B cell (primary cell): Measurements from ENCODE around the gene CELF4. TPM values are rescaled to one million over a fixed set of nuclear protein-coding genes. Genes with fewer than 3 reads are reported as not detected.

Experiments
- ATAC-seq: fragments of 200-7000 bp; cut with Tn5 transposase; one replicate; pipeline ENCODE4 v1.10.0; 2021; ENCODE audit warnings: low read depth, mild to moderate bottlenecking, moderate number of reproducible peaks, moderate library complexity
- CTCF ChIA-PET: fragments of 350-600 bp; sonication (Branson Sonifier 250); formaldehyde crosslinking; loops from one replicate; lab custom pipeline; 2021; ENCODE audit warnings: antibody characterized with exemption, inconsistent platforms; lab: Charles Lee
- POLR2A ChIA-PET: fragments of 350-600 bp; sonication (Branson Sonifier 250); formaldehyde crosslinking; loops from one replicate; lab custom pipeline; 2021; ENCODE audit warnings: antibody characterized with exemption; lab: Charles Lee
- DNase-seq: peaks from one replicate; pipeline ENCODE4 v3.0.0; 2013
- H2AFZ ChIP-seq: 2 replicates; pipeline ENCODE4 v1.6.1; 2012; ENCODE audit warnings: mild to moderate bottlenecking, low read depth, low read length; ENCODE audit not compliant: insufficient read depth, poor library complexity, severe bottlenecking
- H3K27ac ChIP-seq, 2 donors: 1 replicate in 1 of 2; 2 replicates in 1 of 2; pipeline ENCODE4 v1.5.1; 2012 to 2013; ENCODE audit warnings: low read length in 2 of 2, mild to moderate bottlenecking in 2 of 2, moderate library complexity in 1 of 2
- H3K27me3 ChIP-seq, 4 experiments: fragments of 200-600 bp in 1 of 4; sonication (generic) in 1 of 4; replicated peaks in 1 of 4; 1 replicate in 2 of 4; 2 replicates in 2 of 4; pipeline versions ENCODE4 v1.6.1 to v1.7.0; 2013 to 2016; ENCODE audit warnings: low read length in 3 of 4, mild to moderate bottlenecking in 2 of 4, mixed read lengths in 1 of 4, moderate library complexity in 1 of 4; ENCODE audit not compliant: insufficient read depth in 4 of 4, control insufficient read depth in 3 of 4; ENCODE audit errors: control extremely low read depth in 1 of 4
- H3K36me3 ChIP-seq, 2 experiments: replicated peaks in 1 of 2; 1 replicate in 1 of 2; 2 replicates in 1 of 2; pipeline versions ENCODE4 v1.6.1 to v1.7.1; 2013; ENCODE audit warnings: low read length in 1 of 2; ENCODE audit not compliant: insufficient read depth in 2 of 2, control insufficient read depth in 1 of 2; ENCODE audit errors: control extremely low read depth in 1 of 2, extremely low read depth in 1 of 2
- H3K4me1 ChIP-seq, 2 donors: fragments of 200-600 bp in 1 of 2; sonication (generic) in 1 of 2; 1 replicate in 1 of 2; 2 replicates in 1 of 2; pipeline versions ENCODE4 v1.5.1 to v1.6.1; 2013 to 2017; ENCODE audit warnings: low read length in 2 of 2; ENCODE audit not compliant: control insufficient read depth in 2 of 2, insufficient read depth in 2 of 2
- H3K4me2 ChIP-seq: replicated peaks from 2 replicates; pipeline ENCODE3; 2012; ENCODE audit warnings: mild to moderate bottlenecking, low read depth, low read length; ENCODE audit not compliant: poor library complexity, severe bottlenecking
- H3K4me3 ChIP-seq, 5 experiments: fragments of 200-600 bp in 1 of 5; sonication (generic) in 1 of 5; 1 replicate in 3 of 5; 2 replicates in 2 of 5; pipeline versions ENCODE4 v1.5.1 to v1.7.0; 2011 to 2016; ENCODE audit warnings: low read length in 4 of 5, mild to moderate bottlenecking in 4 of 5, low read depth in 2 of 5, control low read depth in 1 of 5, moderate library complexity in 1 of 5; ENCODE audit not compliant: insufficient read depth in 1 of 5; ENCODE audit errors: control extremely low read depth in 1 of 5, extremely low read depth in 1 of 5
- H3K79me2 ChIP-seq: fragments of 200-600 bp; sonication (generic); one replicate; pipeline ENCODE4 v1.6.0; 2016; ENCODE audit warnings: low read length; ENCODE audit not compliant: control insufficient read depth, insufficient read depth
- H3K9ac ChIP-seq: fragments of 200-600 bp; sonication (generic); 2 replicates; pipeline ENCODE4 v1.6.1; 2017; ENCODE audit warnings: mild to moderate bottlenecking, low read length, moderate library complexity
- H3K9me3 ChIP-seq, 3 donors: one replicate each; pipeline versions ENCODE4 v1.6.1 to v1.7.1; 2013; ENCODE audit warnings: low read length in 2 of 3; ENCODE audit not compliant: control insufficient read depth in 2 of 3, insufficient read depth in 1 of 3; ENCODE audit errors: control extremely low read depth in 1 of 3
- H4K20me1 ChIP-seq: 2 replicates; pipeline ENCODE4 v1.6.0; 2012; ENCODE audit warnings: mild to moderate bottlenecking, low read length; ENCODE audit not compliant: insufficient read depth, control insufficient read depth, poor library complexity, severe bottlenecking
- H3K27ac Mint-ChIP-seq: one replicate; pipeline ENCODE4 v1.8.0; 2021; ENCODE audit warnings: mixed read lengths
- H3K27me3 Mint-ChIP-seq: one replicate; pipeline ENCODE4 v1.8.0; 2021; ENCODE audit warnings: mixed read lengths
- H3K4me1 Mint-ChIP-seq: one replicate; pipeline ENCODE4 v1.8.0; 2021; ENCODE audit warnings: mixed read lengths
- H3K4me3 Mint-ChIP-seq: one replicate; pipeline ENCODE4 v1.8.0; 2021; ENCODE audit warnings: mixed read lengths
- H3K9me3 Mint-ChIP-seq: one replicate; pipeline ENCODE4 v1.8.0; 2022; ENCODE audit warnings: mixed read lengths; ENCODE audit not compliant: insufficient read depth
- CTCF ChIP-seq: fragments of 200-600 bp; IDR thresholded peaks from one replicate; pipeline ENCODE4 v1.8.0; 2022; ENCODE audit warnings: antibody characterized with exemption, mild to moderate bottlenecking
- EZH2 ChIP-seq: IDR thresholded peaks from 2 replicates; pipeline ENCODE4 v1.6.1; 2012; ENCODE audit warnings: borderline replicate concordance, low read depth, mild to moderate bottlenecking, moderate library complexity, low read length; ENCODE audit not compliant: insufficient read depth, poor library complexity, severe bottlenecking
- WGBS: methylation state at CpG from one replicate; pipeline ENCODE4 v1.1.5; 2013; ENCODE audit warnings: missing lambda C conversion rate; ENCODE audit not compliant: insufficient coverage; 5-methylcytosine and 5-hydroxymethylcytosine counted together
- intact Hi-C: fragments of 100-400 bp; cut with micrococcal nuclease; formaldehyde crosslinking; loops from one replicate; pipeline ENCODE4 v1.10.0; 2022
- polyA plus RNA-seq: library from polyadenylated mRNA; depleted of rRNA; stranded (reverse); fragments of >200 nt; gene quantifications from 2 replicates; pipeline ENCODE4 v1.2.3, GENCODE V29; 2012
- total RNA-seq, 2 donors: library from RNA; stranded (reverse); fragments of 120-200 nt in 1 of 2; gene quantifications; 1 replicate in 1 of 2; 2 replicates in 1 of 2; pipeline versions ENCODE4 v1.2.3 to v1.2.4, GENCODE V29; 2013 to 2022

The CELF4 gene
- total and polyA plus RNA-seq, 2 donors (not counting 1 experiment from before 2014, with no cell fraction given), result not detected

GRCh38 chr18:37564711-37565100, 892 bp downstream of the CELF4 start:
- POLR2A ChIA-PET, result no interaction called here
- H3K9me3 Mint-ChIP-seq, result no peaks in the 10 kb centered on the region
- intact Hi-C loops, result no loop called here

DNA sequence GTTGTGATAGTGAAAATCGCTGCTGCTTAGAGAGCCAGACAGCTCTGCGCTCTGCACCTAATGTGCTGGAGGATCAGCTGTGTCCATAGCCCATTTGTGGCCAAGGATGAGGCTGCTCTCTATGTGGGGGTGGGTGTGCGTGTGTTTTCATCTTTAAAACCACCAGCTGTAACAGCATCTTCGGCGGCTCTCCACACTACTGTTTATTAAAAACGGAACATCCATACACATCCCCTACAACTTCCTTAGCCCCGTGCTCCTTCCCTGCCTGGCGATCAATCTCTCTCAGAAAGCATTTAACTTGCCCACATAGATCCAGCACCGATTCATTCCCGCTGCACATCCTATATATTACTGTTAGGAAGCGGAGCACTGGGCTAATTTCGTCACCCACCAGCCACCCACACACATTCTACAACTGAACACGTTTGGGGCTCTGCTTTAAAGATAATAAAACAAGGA, 1.6 kb downstream of the CELF4 start:
- no peak overlapping the region for H3K4me3 Mint-ChIP-seq
- no peak overlapping the region for H3K9ac ChIP-seq
- H3K4me3 ChIP-seq, result no peak overlapping the region
- H3K36me3 ChIP-seq, result no peaks in the 10 kb centered on the region
- POLR2A ChIA-PET, result no interaction called here
- H2AFZ ChIP-seq, result no peak overlapping the region
- no peak overlapping the region for H3K27ac ChIP-seq
- H3K27me3 ChIP-seq, result peaks cover 0 to 46% (median 18%) of the 10 kb centered on the region in 4 experiments
- peaks cover 7 to 11% of the 10 kb centered on the region in 2 donors for H3K4me1 ChIP-seq
- DNase-seq (no peak), ATAC-seq (no peak)
- CTCF ChIA-PET, result no interaction called here
- H3K9me3 ChIP-seq, result peaks cover 0 to 7% (median 0%) of the 10 kb centered on the region in 3 donors
- peaks cover 19% of the 10 kb centered on the region for H3K4me1 Mint-ChIP-seq
- H3K79me2 ChIP-seq, result no peaks in the 10 kb centered on the region
- H3K27me3 Mint-ChIP-seq, result peaks cover 64% of the 10 kb centered on the region
- 53% methylated on average over 7 of the region's 13 CpGs for WGBS
- intact Hi-C loops, result no loop called here
- TF ChIP-seq CTCF (no peak), EZH2 (no peak)
- no peaks in the 10 kb centered on the region for H4K20me1 ChIP-seq
- no peak overlapping the region for H3K27ac Mint-ChIP-seq
- no peak overlapping the region for H3K4me2 ChIP-seq
- no peaks in the 10 kb centered on the region for H3K9me3 Mint-ChIP-seq

More at GRCh38 chr18:37564711-37565100, 892 bp downstream of the CELF4 start:
- Mint-ChIP-seq H3K4me1 (peaks cover 21% of the 10 kb centered on the region), H3K27me3 (peaks cover 64% of the 10 kb centered on the region), H3K4me3 (no peak overlapping the region), H3K27ac (no peak overlapping the region)
- Histone ChIP-seq H4K20me1 (no peaks in the 10 kb centered on the region), H3K9me3 (peaks cover 0 to 7% (median 0%) of the 10 kb centered on the region in 3 donors), H3K4me2 (no peak overlapping the region), H3K9ac (no peak overlapping the region), H3K79me2 (no peaks in the 10 kb centered on the region), H3K4me1 (peaks cover 7 to 11% of the 10 kb centered on the region in 2 donors), H3K27me3 (peaks cover 0 to 52% (median 20%) of the 10 kb centered on the region in 4 experiments), H3K36me3 (no peaks in the 10 kb centered on the region), H3K4me3 (no peak overlapping the region), H2AFZ (no peak overlapping the region), H3K27ac (no peak overlapping the region)
- no peak for TF ChIP-seq EZH2
- TF ChIP-seq CTCF, result no peak
- WGBS, result 13% methylated on average over 18 of the region's 19 CpGs
- ATAC-seq, result no peak
- no peak for DNase-seq
- CTCF ChIA-PET, result no interaction called here
